NB4 (cell line): ENCODE results near the gene ZXDC.

Experiments
- CTCF ChIP-seq: IDR thresholded peaks from one replicate; pipeline ENCODE4 v1.5.1; 2012; ENCODE audit warnings: low read depth, low read length
- MAX ChIP-seq: IDR thresholded peaks from 2 replicates; pipeline ENCODE4 v1.6.1; 2011; ENCODE audit warnings: low read depth, low read length

- no peak for TF ChIP-seq CTCF
- TF ChIP-seq MAX, result no peak
These were observed 54.0 kb downstream of the ZXDC start for GRCh38 chr3:126421573-126422119.
